Airway epithelial cell (primary cell): ENCODE data around the gene RANBP3L. TPM values are rescaled to one million over a fixed set of nuclear protein-coding genes. Genes with fewer than 3 reads are reported as not detected.

Experiments used
- total RNA-seq: library from RNA; depleted of rRNA; stranded (reverse); fragments of >200 nt; gene quantifications from 2 replicates; pipeline ENCODE4 v1.2.3, GENCODE V29; 2015

Gene RANBP3L
- total RNA-seq = not detected in 2 replicates

GRCh38 chr5:36301858-36302603 is at the start of gene RANBP3L:
Gene RANBP3L (minus strand): TSS chr5:36301902. CDS start chr5:36301416, 486 bp downstream.

DNA sequence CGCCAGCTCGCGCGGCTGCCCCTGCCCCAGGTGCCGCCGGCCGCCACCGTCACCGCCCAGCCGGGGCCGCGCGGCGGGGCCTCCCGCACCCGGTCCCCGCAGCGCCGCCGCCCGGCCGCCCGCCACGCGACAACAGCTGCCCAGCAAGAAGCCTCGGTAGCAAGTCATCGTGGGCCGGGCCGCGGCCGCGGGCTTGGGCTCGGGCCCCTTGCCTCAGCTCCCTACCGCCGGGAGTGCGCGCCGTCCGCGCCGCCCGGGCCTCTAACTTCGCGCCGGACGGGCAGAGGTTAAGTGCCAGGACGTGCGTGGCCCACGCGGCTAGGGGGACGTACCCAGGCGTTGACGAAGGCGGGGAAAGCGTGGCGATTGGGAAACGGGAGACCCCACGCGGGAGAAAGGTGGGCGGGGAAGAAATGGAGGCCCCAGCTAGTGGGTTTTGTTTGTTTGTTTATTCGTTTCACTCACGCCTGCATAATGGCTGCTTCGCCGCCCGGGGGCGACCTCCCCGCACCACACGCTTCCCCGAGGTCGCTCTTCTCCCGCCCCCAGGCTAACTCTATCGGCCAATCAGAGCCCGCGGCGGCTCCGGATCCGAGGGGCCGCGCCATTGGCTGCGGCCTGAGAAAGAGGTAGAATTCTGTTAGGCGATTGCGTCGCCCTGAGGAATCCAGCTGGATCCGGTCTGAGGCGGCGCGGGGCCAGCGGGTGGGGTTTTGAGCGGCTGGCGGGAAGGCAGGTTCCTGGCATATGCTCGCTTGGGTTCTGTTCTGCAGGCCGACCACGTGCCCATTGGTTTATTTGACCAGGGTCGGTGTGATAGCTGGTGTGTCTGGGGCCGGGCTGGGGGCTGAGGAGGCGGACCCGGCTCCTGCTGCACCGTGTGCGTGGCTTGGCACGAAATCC is 59.8 kb downstream of the RANBP3L start, which contains the start of gene NADK2:
Gene NADK2, minus strand, starts transcription at position 295 of the 903 bp plus-strand sequence. Its CDS starts 127 bp downstream, at position 168.

Other genes with a start within 250 kb of the RANBP3L start
- gene UGT3A2, start 235.0 kb downstream of the RANBP3L start, total RNA-seq = not detected in 2 replicates
- 4.6 and 6.9 TPM in 2 replicates for gene LMBRD2, start 150.0 kb downstream of the RANBP3L start, total RNA-seq
- gene SKP2, start 149.8 kb downstream of the RANBP3L start, total RNA-seq = 51.1 and 56.2 TPM in 2 replicates
- 18.5 and 22.9 TPM in 2 replicates for gene NADK2, start 60.0 kb downstream of the RANBP3L start, total RNA-seq